ENCODE data around the gene RMI2.
"Not testable (repeated sequence)": the region's sequence is repeated elsewhere in the genome, so short reads cannot be mapped to it uniquely, and the experiment has no call there.

Gene RMI2

GRCh38 chr16:11354733-11355574 lies 9.7 kb downstream of the RMI2 start:
- DNase-seq (ENCODE audit: low read depth): no peak

DNA sequence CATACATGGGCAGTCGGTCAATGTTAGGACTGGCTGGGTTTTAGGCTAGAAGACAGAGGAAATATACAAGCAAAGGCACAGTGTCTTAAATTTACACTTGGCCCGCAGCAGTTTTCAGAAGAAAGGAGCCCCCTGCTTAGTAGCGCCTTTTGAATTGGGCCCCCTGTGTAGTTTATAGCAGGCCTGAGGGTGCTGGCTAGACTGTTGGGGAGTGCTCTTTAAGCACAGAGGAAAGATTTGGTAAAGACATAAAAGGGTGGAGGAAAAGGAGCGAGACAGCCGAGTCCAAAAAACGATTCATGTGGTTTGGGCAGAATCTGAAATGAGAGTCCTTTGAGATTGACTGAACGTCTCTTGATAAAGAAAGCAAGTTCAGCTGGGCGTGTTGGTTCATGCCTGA lies 10.6 kb downstream of the RMI2 start:
- DNase-seq (ENCODE audit: low read depth): no peak

- no peak for DNase-seq (ENCODE audit: low read depth)
Measured at GRCh38 chr16:11356573-11357331, 11.5 kb downstream of the RMI2 start.

DNA sequence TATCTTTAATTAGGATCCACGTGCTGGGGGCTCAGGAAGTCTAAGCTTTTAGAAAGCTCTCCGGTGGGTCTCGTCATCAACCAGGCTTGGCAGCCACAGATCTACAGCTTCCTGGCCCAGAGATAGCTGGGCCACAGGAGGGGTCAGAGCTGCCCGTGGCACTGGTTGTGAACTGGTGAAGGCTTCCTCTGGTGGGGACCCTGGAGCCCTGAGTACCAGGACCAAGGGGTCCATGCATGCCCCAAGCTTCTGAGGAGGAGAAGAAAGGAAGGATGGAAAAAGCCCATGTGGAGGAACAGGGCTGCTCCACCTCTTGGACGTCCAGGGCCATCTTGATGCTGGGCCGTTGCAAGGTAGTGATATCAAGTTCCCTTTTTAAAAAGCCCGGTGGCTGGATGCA lies 13.3 kb downstream of the RMI2 start:
- DNase-seq (ENCODE audit: low read depth): no peak

DNA sequence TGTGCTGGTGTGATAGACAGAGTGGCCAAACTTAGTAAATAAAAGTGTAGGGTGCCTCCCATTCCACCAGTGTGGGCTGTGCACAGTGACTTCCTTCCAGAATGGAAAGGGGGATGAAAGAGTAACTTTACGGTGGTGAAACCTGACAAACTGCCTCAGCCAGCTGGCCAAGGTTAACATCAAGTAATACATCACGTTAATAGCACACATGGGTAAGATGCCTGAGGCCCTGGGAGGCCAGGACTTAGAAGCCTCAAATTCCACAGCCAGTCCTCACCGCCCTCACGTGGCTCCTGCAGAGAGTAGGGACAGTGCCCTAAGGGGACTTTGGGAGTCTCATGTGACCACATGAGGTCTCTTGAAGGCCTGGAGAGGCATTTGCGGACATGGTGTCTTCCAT lies 14.1 kb downstream of the RMI2 start:
- no peak for DNase-seq (ENCODE audit: low read depth)

DNA sequence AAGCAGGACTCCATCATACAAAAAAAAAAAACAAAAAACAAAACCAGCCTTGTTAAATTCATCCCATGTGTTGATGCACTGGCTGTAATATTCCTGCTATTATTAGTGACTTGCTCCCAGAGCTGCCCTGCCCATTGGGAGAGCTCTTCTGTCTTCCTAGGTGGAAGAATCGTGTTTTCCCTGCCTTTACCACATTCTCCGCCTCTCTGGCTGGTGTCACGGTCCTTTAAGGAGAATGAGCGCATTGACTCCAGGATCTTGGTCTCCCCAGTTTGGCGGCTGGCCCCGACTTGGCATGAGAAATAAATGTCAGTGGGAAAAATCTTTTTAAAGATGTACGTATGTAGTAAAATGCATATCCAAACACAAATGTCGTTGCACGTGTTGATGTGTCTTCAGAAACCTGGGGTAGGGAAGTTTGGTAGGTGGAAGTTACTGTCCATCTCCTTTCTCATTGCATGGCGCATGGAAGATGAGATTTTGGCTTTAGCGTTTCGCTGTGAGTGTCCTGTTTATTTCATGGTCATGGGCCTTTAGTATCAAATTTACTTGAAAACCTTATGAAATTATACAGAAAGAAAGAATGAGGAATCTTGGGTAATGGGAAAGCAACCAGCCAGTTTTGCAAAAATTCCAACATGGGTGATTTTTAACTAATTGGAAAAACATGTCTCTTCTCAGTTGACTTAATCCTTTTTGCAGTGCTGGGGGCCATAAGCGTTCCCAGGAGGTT lies 15.5 kb downstream of the RMI2 start:
- no peak for DNase-seq (ENCODE audit: low read depth)

DNA sequence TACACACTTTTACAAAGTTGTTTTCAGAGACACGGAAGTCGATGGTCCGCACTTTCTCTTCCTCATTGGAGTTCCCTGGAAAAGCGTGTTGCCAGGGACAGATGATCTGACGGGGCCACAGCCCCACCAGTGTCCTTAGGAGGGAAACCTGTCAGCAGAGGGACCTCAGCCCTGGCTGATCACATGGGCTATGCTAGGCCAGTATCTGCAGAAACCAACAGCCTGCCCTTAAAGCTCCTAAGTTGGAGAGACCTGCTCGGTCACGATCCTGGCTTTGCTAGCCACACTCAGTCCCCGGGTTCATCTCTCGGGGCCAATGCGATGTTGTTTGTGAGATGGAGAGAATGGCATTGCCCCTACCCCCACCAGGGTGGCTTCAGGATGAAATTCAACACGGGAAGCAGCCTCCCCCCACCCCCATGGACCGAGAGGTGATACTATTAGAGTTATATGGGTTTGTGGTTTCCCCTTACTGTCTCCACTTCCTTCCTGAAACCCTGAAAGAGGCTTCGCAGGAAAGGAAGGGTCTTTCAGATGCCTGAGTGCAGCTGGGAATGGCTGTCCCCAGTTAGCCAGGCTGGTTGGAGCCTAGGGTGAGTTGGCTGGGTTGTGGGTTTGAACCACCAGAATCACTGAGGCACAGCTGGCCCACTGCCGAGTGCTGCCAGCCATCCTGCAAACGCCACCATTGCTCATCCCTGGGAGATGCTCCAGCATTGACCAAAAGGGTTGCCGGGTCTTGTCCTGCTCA lies 16.6 kb downstream of the RMI2 start:
- no peak for DNase-seq (ENCODE audit: low read depth)

- DNase-seq (ENCODE audit: low read depth): no peak
Measured at GRCh38 chr16:11363927-11364258, 18.6 kb downstream of the RMI2 start.

- no peak for DNase-seq (ENCODE audit: low read depth)
Measured at GRCh38 chr16:11367483-11367906, 22.2 kb downstream of the RMI2 start.

- no peak for DNase-seq (ENCODE audit: low read depth)
Measured at GRCh38 chr16:11370084-11370931, 25.0 kb downstream of the RMI2 start.

- DNase-seq (ENCODE audit: low read depth): not testable (repeated sequence)
Measured at GRCh38 chr16:11370932-11371279, 25.6 kb downstream of the RMI2 start.

DNA sequence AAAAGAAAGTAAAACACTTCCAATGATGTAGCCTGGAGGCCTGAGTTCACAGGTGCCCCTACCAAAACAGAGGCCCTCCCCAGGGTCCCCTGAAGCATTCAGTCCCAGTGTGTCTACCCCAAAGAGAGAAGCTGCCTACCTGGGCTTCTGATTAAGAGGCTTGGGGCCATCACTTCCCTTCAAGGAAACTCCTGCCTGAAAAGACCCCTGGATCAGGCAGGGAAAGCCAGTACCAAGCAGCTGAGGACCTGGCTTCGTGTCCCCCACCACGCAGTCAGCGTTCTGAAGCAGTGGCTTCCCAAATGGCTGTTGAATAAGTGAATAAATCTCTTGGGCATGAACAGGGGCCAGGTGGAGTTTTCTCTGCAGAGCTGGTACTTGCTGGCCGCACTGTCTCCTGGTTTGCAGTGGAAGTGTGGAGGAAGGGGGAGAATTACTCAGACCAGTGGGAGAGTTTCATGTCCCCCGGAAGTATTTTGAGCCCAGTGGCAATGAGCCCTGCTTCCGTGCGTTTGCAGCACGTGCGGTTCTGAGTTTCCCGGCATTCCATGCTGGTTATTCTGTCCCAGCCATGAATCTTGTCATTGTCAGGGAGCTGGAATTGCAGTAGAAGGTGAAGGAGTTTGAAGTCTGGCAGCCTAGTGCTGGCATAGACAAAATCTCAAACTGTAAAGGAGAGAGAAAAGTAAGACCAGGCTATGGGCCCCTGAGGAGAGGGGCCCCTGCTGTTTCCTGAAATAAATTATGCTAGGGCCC lies 27.0 kb downstream of the RMI2 start:
- DNase-seq (ENCODE audit: low read depth): no peak

GRCh38 chr16:11372829-11373306 lies 27.6 kb downstream of the RMI2 start:
- no peak for DNase-seq (ENCODE audit: low read depth)

DNA sequence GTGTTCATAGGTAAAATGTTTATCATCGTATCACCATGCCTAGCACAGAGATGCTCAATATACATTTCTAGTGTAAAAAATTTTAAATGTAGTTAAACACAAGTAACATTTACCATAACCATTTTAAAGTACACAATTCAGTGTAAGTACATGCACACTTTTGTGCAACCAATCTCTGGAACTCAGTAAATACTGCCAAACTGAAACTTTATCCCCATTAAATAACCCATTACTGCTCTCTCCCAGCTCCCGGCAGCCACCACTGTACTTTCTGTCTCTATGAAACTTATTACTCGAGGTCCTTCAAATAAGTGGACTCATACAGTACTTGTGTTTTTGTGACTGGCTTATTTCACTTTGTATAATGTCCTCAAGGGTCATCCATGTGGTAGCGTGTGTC lies 29.0 kb downstream of the RMI2 start:
- DNase-seq (ENCODE audit: low read depth): no peak

DNA sequence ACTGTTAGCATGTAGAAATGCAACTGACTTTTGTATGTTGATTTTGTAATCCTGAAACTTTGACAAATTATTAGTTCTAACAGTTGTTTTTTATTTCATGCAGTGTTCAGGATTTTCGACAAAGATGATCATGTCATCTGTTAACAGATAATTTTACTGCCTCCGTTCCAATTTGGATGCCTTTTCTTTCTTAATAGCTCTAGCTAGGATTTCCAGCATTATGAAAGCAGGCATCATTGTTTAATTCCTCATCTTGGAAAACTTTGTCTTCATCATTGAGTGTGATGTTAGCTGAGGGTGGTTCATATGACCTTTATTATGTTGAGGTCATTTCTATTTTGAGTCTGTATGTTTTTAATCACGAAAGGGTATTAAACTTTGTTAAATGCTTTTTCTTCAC lies 31.9 kb downstream of the RMI2 start:
- no peak for DNase-seq (ENCODE audit: low read depth)

DNA sequence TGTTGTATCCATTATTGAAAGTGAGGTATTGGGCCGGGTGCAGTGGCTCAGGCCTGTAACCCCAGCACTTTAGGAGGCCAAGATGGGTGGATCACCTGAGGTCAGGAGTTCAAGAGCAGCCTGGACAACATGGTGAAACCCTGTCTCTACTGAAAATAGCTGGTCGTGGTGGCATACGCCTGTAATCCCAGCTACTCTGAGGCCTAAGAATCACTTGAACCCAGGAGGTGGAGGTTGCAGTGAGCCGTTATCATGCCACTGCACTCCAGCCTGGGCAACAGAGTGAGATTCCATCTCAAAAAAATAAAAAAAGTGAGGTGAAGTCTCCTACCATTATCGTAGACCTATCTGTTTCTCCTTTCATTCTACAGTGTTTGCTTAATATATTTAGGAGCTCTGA lies 33.7 kb downstream of the RMI2 start:
- not testable (repeated sequence) for DNase-seq (ENCODE audit: low read depth)

- no peak for DNase-seq (ENCODE audit: low read depth)
Measured at GRCh38 chr16:11379420-11379819, 34.2 kb downstream of the RMI2 start.

DNA sequence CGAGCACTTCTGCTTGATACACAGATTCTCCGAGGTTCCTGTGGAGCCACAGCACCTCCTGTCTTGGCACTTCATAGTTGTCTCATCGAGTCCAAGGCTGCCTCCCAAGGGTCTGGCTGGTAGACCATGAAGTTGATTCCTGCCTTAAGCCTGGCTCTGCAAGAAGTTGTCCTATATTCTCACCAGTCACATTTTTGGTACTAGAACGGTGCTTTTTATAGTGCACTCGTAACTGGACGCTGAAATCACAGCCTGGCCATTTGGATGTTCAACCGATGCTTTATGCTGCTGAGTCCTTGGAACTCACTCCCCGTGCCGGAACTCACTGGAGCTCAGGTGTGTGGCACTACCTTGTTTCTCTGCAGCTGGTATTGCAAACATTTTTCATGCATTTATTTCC lies 35.6 kb downstream of the RMI2 start:
- DNase-seq (ENCODE audit: low read depth): no peak

GRCh38 chr16:11383481-11384183 lies 38.4 kb downstream of the RMI2 start:
- no peak for DNase-seq (ENCODE audit: low read depth)

Data from non-pigmented ciliary epithelial cell (primary cell).